ENCODE measurements around the gene PIEZO2.

GRCh38 chr18:10669441-10670100, 479.8 kb downstream of the PIEZO2 start:
- TF ChIP-seq KLF9 (tag by site-specific recombination; IDR thresholded peaks at IDR 0.05; ENCODE audit: low read depth) (no peak), CTCF (tag by site-specific recombination; IDR thresholded peaks at IDR 0.05) (no peak), ZXDB (tag by site-specific recombination; IDR thresholded peaks at IDR 0.05) (no peak)
